Subcutaneous abdominal adipose tissue (tissue), 5 donors: ENCODE measurements around the gene P4HB.

Source experiments
- H3K27ac ChIP-seq: one replicate; pipeline ENCODE4 v1.7.0; 2013; ENCODE audit warnings: low read depth, mild to moderate bottlenecking, inconsistent platforms, low read length, moderate library complexity
- H3K27me3 ChIP-seq, 5 donors: one replicate each; pipeline ENCODE4 v1.7.0; 2013; ENCODE audit warnings: low read length in 5 of 5, inconsistent platforms in 1 of 5; ENCODE audit not compliant: control insufficient read depth in 5 of 5, insufficient read depth in 4 of 5
- H3K36me3 ChIP-seq, 5 donors: one replicate each; pipeline ENCODE4 v1.7.0; 2013; ENCODE audit warnings: low read length in 5 of 5; ENCODE audit not compliant: control insufficient read depth in 5 of 5, insufficient read depth in 5 of 5
- H3K4me1 ChIP-seq, 5 donors: one replicate each; pipeline ENCODE4 v1.7.0; 2013; ENCODE audit warnings: low read length in 5 of 5, mild to moderate bottlenecking in 3 of 5, moderate library complexity in 1 of 5; ENCODE audit not compliant: control insufficient read depth in 5 of 5, insufficient read depth in 5 of 5
- H3K4me3 ChIP-seq, 5 donors: one replicate each; pipeline ENCODE4 v1.7.0; 2013; ENCODE audit warnings: low read length in 5 of 5, low read depth in 1 of 5
- H3K9ac ChIP-seq, 5 donors: one replicate each; pipeline ENCODE4 v1.7.0; 2013; ENCODE audit warnings: low read length in 5 of 5, mild to moderate bottlenecking in 4 of 5, moderate library complexity in 3 of 5
- H3K9me3 ChIP-seq, 5 donors: one replicate each; pipeline ENCODE4 v1.7.0; 2013; ENCODE audit warnings: low read length in 5 of 5; ENCODE audit not compliant: control insufficient read depth in 5 of 5
- donor health status: healthy.
- donor health status: healthy.
- donor health status: healthy.
- donor health status: healthy.
- donor health status: healthy.

P4HB gene

GRCh38 chr17:81903896-81904599, 43.7 kb upstream of the P4HB start:
- Histone ChIP-seq H3K4me3 (no peak overlapping the region), H3K36me3 (peaks cover 0 to 65% (median 43%) of the 10 kb centered on the region in 5 donors), H3K9me3 (no peaks in the 10 kb centered on the region), H3K4me1 (peaks cover 0 to 19% (median 11%) of the 10 kb centered on the region in 5 donors), H3K27me3 (peaks cover 0 to 3% (median 0%) of the 10 kb centered on the region in 5 donors), H3K9ac (no peak overlapping the region), H3K27ac (no peak overlapping the region)

- H3K9me3 ChIP-seq = no peaks in the 10 kb centered on the region
- peaks cover 0 to 3% (median 0%) of the 10 kb centered on the region in 5 donors for H3K27me3 ChIP-seq
- no peak overlapping the region for H3K9ac ChIP-seq
- H3K4me1 ChIP-seq = peaks cover 0 to 19% (median 11%) of the 10 kb centered on the region in 5 donors
- no peak overlapping the region for H3K27ac ChIP-seq
- H3K4me3 ChIP-seq = no peak overlapping the region
- peaks cover 0 to 67% (median 47%) of the 10 kb centered on the region in 5 donors for H3K36me3 ChIP-seq
These were observed 43.1 kb upstream of the P4HB start for GRCh38 chr17:81903415-81903831.

- Histone ChIP-seq H3K9ac (peak overlapping the region in 1 of 5 donors; percentile 25), H3K27me3 (peaks cover 0 to 3% (median 0%) of the 10 kb centered on the region in 5 donors), H3K9me3 (no peaks in the 10 kb centered on the region), H3K36me3 (peaks cover 0 to 67% (median 52%) of the 10 kb centered on the region in 5 donors), H3K4me1 (peaks cover 0 to 19% (median 11%) of the 10 kb centered on the region in 5 donors), H3K27ac (no peak overlapping the region), H3K4me3 (peak overlapping the region in 2 of 5 donors; percentile 47 to 52)
These were observed 42.5 kb upstream of the P4HB start for GRCh38 chr17:81902653-81903414.

- peak within 1 kb of the TSS in 2 of 5 donors; percentile 47 to 52 for H3K4me3 ChIP-seq
- no peak within 1 kb of the TSS for H3K27ac ChIP-seq
- H3K27me3 ChIP-seq = peaks cover 0 to 3% (median 0%) of the 10 kb centered on the region in 5 donors
- peaks cover 0 to 69% (median 52%) of the 10 kb centered on the region in 5 donors for H3K36me3 ChIP-seq
- peak within 1 kb of the TSS in 1 of 5 donors; percentile 25 for H3K9ac ChIP-seq
- no peaks in the 10 kb centered on the region for H3K9me3 ChIP-seq
- H3K4me1 ChIP-seq = peaks cover 0 to 19% (median 11%) of the 10 kb centered on the region in 5 donors
These were observed 41.8 kb upstream of the P4HB start, which contains the start of gene NPB for GRCh38 chr17:81902023-81902652. Gene NPB (plus strand): TSS chr17:81902238. CDS start chr17:81902278, 40 bp downstream.

- H3K9ac ChIP-seq = no peak overlapping the region
- no peaks in the 10 kb centered on the region for H3K9me3 ChIP-seq
- peak overlapping the region in 2 of 5 donors; percentile 18 to 52 for H3K4me3 ChIP-seq
- H3K4me1 ChIP-seq = peaks cover 0 to 19% (median 11%) of the 10 kb centered on the region in 5 donors
- peaks cover 0 to 69% (median 52%) of the 10 kb centered on the region in 5 donors for H3K36me3 ChIP-seq
- H3K27me3 ChIP-seq = peaks cover 0 to 3% (median 0%) of the 10 kb centered on the region in 5 donors
- H3K27ac ChIP-seq = no peak overlapping the region
These were observed 41.1 kb upstream of the P4HB start for GRCh38 chr17:81901167-81902022.

GRCh38 chr17:81900181-81900820, 40.0 kb upstream of the P4HB start:
- Histone ChIP-seq H3K9me3 (no peaks in the 10 kb centered on the region), H3K27me3 (peaks cover 0 to 3% (median 0%) of the 10 kb centered on the region in 5 donors), H3K36me3 (peaks cover 0 to 65% (median 51%) of the 10 kb centered on the region in 5 donors), H3K4me3 (no peak overlapping the region), H3K4me1 (peaks cover 0 to 19% (median 11%) of the 10 kb centered on the region in 5 donors), H3K27ac (no peak overlapping the region), H3K9ac (no peak overlapping the region)

- H3K4me1 ChIP-seq = peaks cover 0 to 19% (median 11%) of the 10 kb centered on the region in 5 donors
- peaks cover 0 to 64% (median 51%) of the 10 kb centered on the region in 5 donors for H3K36me3 ChIP-seq
- H3K9ac ChIP-seq = no peak overlapping the region
- peaks cover 0 to 3% (median 0%) of the 10 kb centered on the region in 5 donors for H3K27me3 ChIP-seq
- no peak overlapping the region for H3K27ac ChIP-seq
- H3K4me3 ChIP-seq = no peak overlapping the region
- no peaks in the 10 kb centered on the region for H3K9me3 ChIP-seq
These were observed 39.3 kb upstream of the P4HB start for GRCh38 chr17:81899514-81900166.

- no peak overlapping the region for H3K27ac ChIP-seq
- peaks cover 0 to 3% (median 0%) of the 10 kb centered on the region in 5 donors for H3K27me3 ChIP-seq
These were observed 38.5 kb upstream of the P4HB start for GRCh38 chr17:81898885-81899284.

More at GRCh38 chr17:81898885-81899284, 38.5 kb upstream of the P4HB start:
- Histone ChIP-seq H3K4me3 (no peak overlapping the region), H3K36me3 (peaks cover 0 to 63% (median 50%) of the 10 kb centered on the region in 5 donors), H3K9me3 (no peaks in the 10 kb centered on the region), H3K9ac (no peak overlapping the region), H3K4me1 (peaks cover 0 to 19% (median 11%) of the 10 kb centered on the region in 5 donors)
